C4-2B (cell line): ENCODE results near the gene RIN3.

ENCODE experiments used
- H3K27ac ChIP-seq: fragments of 450-650 bp; 2 replicates; pipeline ENCODE4 v1.5.1; 2017
- ZFX ChIP-seq: fragments of 450-650 bp; IDR thresholded peaks from 2 replicates; pipeline ENCODE4 v1.6.1; 2017
- TF ChIP-seq, protein P1 (sequence below): fragments of 450-650 bp; conservative IDR thresholded peaks from 2 replicates; pipeline ENCODE4 v1.5.1; 2017; ENCODE audit warnings: mild to moderate bottlenecking

RIN3 gene

DNA sequence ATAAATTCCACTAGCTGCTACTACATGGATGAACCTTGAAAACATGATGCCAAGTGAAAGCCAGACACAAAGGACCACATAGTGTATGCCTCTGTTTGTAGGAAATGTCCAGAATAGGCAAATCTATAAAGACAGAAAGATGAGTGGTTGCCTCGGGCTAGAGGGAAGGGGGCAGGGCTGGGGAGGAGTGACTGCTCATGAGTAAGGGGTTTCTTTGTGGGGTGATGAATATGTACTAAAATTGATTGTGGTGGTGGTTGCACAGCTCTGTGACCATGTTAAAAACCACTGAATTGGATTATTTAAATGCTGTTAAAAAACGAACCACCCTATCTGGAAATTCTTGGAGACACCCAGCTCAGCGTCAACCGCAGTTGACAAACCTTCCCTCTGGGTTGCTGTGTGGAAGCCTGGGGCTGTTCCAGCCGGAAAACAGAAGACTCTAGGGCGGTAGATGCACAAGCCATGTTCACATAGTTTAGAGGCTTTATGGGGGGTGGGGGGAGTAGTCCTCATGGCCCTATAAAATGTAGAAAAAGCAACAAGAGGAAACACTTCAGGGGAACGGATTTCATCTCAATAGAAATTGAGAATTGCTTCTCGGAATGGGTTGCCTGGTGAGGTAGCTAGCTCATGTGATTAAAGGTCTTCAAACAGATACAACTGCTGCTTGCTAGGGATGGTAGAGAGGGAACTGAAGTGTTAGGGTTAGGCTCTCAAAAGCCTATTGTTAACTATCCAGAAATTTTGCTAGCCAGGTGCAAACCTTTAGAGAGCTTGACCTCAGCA is 29.4 kb downstream of the RIN3 start:
- H3K27ac ChIP-seq, result no peak overlapping the region
- TF ChIP-seq, protein P1, sequence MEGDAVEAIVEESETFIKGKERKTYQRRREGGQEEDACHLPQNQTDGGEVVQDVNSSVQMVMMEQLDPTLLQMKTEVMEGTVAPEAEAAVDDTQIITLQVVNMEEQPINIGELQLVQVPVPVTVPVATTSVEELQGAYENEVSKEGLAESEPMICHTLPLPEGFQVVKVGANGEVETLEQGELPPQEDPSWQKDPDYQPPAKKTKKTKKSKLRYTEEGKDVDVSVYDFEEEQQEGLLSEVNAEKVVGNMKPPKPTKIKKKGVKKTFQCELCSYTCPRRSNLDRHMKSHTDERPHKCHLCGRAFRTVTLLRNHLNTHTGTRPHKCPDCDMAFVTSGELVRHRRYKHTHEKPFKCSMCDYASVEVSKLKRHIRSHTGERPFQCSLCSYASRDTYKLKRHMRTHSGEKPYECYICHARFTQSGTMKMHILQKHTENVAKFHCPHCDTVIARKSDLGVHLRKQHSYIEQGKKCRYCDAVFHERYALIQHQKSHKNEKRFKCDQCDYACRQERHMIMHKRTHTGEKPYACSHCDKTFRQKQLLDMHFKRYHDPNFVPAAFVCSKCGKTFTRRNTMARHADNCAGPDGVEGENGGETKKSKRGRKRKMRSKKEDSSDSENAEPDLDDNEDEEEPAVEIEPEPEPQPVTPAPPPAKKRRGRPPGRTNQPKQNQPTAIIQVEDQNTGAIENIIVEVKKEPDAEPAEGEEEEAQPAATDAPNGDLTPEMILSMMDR, result no peak
- no peak for TF ChIP-seq ZFX

DNA sequence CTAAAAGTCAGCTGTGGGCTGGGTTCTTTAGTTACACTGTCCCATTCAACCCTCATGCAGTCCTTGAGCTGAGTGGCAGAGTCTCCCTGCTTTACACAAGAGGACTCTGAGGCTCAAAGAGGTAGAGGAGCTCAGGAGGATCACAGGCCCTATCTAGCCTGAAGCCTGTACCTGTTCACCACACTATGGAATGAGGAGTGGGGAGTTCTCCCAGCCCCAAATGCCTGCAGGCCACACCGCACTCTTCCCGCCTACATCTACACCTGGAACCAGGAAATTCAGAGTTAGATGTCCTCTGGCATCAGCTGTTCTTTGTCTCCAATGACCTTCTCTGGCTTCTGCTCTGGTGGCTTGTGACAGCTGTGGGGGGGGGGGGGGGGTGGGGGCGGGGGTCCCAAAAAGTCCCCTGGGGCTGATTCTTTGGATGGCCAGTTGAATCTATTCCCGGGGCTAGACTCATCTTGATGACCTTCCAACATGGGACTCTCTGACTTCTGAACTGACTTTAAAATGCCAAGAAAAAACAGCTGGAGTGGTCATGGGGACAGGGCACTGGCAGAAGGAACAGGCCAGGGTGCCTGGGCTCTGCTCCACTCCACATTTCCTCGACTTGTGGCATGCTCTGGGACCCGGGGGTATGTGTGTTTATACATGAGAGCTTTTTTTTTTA is 30.6 kb downstream of the RIN3 start:
- no peak overlapping the region for H3K27ac ChIP-seq
- no peak for TF ChIP-seq ZFX
- TF ChIP-seq, protein P1, result no peak

DNA sequence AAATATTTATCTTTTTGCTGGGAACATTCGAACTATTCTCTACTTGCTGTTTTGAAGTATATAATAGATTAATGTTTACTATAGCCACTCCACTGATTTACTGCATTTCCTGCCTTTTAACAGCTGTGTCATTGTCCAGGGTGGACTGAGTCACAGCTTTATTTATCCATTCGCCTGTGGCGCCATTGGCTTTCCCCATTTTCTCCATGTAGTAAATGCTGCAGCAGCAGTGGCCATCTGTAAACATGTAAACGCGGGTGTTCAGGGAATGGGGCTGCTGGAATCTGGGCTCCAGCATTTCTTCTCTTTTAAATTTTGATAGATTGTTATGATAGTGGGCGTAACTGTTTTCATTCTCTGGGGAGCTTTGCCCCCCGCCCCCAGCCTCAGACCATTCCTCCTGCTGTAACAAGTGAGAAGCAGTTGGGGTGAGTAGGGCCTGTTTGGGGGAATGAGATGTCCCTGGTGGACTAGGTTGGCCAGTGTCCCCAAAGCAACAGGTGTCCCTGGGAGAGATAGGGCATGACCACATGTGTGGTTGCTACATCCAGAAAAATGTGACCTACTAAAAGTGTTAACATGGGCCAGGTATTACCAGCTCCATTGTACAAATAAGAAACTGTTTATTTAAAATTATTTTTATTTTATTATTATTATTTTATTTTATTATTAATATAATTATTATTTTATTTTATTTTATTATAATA is 32.9 kb downstream of the RIN3 start:
- H3K27ac ChIP-seq, result no peak overlapping the region

DNA sequence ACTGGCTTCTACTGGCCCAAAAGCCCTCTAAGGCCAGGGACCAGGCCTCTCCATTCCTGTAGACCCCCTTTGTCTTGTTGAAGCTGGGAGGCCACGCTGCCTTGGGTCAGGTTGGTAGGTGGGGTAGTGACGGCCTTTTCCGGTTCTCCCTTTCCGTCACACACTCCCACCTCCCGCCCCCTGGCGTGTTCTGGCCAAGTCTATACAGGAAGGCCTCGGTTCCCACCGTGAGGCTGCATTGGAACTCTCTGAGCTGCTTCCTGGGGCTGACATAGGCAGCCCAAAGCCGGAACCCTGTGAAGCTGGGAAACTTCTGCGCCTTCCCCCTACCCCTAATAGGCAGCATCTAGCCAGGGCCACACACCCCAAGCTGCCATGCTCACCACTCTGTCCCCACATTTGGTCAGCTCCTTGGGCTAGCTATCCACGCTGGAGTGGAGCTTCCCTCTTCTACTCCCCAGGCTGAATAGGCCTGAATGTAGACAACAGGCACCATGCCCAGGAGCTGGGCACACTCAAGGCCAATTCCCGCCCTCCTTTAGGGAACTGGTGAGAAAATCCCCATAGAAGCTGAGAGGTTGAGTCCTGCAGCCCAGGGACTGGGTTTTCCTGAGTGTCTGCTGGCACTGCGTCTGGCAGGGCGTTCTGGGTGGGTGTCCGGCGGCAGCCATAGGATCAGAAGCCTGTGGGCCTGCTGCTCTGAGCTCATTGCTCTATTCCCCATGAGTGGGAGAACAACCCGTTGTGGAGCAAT is 35.7 kb downstream of the RIN3 start:
- TF ChIP-seq, protein P1, result no peak
- TF ChIP-seq ZFX, result no peak
- no peak overlapping the region for H3K27ac ChIP-seq

More for the DNA sequence above, 32.9 kb downstream of the RIN3 start:
- no peak for TF ChIP-seq ZFX
- TF ChIP-seq, protein P1, result no peak

DNA sequence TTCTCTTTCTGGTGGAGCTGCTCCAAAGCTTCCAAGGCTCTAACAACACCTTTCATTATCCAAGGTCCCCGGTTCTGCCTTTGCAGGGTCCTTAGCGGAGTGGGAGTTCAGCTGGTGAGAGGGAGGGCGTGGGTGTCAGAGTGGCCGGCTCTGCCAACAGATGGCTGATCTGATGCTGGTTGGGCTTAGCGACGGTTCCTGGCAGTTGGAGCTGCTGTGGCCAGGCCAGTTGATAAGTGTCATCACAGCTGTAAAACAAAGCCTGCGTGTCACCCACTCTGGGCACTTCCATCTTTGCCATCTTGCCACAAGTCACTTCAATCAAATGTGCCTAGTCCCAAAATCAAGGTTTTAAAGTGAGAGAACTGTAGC is 36.3 kb downstream of the RIN3 start:
- no peak for TF ChIP-seq ZFX
- TF ChIP-seq, protein P1, result no peak
- H3K27ac ChIP-seq, result no peak overlapping the region

DNA sequence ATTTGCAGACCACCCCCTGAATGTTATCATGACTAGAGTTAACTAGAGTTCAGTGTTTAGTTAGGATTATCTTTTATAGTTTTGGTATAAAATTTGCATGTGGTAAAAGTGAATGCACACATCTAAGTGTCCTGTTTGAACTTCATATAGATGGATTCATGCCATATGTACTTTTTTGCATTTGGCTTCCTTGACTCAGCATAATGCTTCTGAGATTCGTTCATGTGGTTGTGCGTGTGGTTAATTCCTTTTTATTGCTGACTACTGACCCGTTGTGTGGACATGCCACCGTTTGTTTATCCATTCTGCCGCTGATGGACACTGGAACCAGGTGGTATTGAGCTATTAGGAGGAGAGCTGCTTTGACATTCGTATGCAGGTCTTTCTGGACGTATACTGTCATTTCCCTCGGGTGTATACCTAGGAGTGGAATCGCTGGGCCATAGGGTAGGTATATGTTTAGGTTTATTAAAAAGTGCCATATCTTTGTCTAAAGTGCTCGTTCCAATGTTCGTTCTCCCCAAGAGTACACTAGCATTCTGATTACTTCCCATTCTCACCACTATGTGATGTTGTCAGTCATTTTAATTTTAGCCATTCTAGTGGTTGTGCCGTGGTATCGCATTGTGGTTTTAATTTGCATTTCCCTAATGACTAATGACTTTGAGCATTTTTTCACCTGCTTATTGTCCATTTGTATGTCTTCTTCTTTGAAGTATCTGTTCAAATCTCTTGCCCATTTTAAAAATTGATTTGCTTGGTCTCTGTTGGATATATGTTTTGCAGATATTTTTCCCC is 37.7 kb downstream of the RIN3 start:
- TF ChIP-seq, protein P1, result no peak
- TF ChIP-seq ZFX, result no peak
- H3K27ac ChIP-seq, result no peak overlapping the region
